NCI-H748 treated with DMSO at 0.1 percent for 48 hours (cell line): ENCODE data around the gene RNF26.

Experiments
- DNase-seq: peaks from one replicate; lab custom pipeline; 2025; lab: John Stamatoyannopoulos, UW

Gene RNF26

DNA sequence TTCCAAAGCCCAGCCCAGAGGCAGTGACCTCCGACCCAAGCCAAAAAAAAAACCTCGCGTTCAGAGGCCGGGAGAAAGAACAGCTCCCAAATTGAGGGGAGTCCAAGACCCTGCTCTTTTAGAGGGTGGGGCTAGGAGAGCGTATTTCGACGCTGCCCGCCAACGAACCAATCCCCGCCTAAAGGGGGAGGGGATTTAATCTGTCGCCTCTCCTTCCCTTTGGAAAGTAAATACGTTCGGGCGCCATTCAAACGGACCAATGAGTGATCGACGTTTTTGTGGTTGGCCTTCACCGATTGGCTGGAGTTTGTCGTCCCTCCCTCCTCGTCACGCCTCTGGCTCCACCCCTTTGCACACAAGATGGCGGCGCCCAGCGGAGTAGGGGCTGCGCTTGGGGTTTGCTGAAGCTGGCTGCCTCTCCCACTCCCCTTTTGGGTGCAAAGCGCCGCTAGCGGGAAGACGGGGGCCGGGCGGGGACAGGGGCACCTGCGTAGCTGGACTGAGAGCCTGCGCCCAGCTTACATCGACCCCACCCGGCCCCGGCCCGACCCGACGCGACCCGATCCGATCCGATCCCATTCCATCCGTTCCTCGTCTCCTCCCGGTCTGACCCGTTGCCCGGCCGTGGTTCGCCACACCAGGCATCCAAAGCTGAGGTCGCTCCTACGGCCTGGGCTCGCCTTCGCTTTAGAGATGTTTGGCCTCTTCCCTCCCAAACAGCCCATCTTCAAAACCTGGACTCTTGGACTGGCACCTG, at the start of gene RNF26:
RNF26 (plus strand) TSS at position 354 of the 757 bp plus-strand sequence. CDS start 596 bp downstream, outside the sequence.
- peak; percentile 89 for DNase-seq

DNA sequence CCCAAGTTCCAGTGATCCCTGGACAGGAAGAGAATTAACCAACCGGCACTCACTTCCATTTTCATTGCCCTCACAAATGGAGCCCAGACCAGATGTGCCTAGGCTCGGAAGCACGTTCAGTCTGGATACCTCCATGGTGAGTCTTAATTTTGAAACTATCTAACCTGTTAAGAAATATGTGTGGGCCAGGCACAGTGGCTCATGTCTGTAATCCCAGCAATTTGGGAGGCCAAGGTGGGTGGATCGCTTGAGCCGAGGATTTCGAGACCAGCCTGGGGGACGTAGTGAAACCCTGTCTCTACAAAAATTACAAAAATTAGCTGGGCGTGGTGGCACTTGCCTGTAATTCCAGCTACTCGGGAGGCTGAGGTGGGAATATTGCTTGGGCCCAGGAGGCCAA, 48.9 kb upstream of the RNF26 start:
- DNase-seq = no peak

DNA sequence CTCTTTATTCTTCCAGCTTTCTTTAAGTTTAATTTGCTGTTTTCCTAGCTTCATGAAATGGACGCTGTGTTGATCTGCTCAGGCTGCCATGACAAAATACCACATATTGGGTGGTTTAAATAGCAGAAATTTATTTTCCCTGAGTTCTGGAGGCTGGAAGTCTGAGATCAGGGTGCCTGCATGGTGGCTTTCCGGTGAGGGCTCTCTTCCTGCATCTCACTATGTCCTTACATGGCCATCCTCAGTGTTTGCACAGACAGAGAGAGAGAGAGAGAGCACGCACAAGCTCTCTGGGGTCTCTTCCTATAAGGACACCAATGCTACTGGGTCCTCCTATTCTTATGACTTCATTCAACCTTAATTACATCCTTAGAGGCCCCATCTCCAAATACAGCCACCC, 46.1 kb upstream of the RNF26 start:
- DNase-seq = no peak

DNA sequence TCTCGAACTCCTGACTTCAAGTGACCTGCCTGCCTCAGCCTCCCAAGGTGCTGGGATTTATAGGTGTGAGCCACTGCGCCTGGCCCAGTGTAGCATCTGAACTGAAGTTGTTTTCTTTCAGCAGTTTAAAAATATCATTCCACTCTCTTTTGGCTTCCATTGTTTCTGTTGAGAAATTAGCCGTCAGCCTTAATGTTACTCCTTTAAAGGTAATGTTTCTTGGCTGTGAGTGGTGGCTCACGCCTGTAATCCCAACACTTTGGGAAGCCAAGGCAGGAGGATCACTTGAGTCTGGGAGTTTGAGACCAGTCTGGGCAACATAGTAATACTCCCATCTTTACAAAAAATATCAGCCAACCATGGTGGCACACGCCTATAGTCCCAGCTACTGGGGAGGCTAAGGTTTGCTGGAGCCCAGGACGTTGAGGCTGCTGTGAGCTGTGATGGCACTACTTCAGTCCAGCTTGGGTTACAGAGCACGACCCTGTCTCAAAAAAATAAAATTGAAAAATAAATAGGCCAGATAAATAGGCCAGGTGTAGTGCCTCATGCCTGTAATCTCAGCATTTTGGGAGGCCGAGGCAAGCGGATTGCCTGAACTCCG, 43.3 kb upstream of the RNF26 start:
- no peak for DNase-seq

GRCh38 chr11:119293461-119293860, 40.9 kb upstream of the RNF26 start:
- no peak for DNase-seq

DNA sequence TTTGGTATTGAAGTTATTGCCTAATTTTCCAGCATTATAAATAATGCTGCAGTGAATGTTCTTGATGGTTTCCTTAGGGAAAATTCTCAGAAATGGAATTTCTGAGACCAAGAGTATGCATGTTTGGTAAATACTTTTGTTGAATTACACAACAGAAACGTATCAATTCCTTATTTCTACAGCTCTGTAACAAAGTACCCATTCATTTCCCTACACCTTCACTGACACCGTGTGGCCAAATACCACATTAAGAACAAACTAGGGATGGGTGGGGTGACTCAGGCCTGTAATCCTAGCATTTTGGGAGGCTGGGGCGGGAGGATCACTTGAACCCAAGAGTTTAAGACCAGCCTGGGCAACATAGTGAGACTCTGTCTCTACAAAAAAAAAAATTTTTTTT, 39.1 kb upstream of the RNF26 start:
- no peak for DNase-seq

GRCh38 chr11:119297938-119298337, 36.4 kb upstream of the RNF26 start:
- DNase-seq = no peak

- DNase-seq = no peak
These were observed 35.6 kb upstream of the RNF26 start for GRCh38 chr11:119298726-119299125.

DNA sequence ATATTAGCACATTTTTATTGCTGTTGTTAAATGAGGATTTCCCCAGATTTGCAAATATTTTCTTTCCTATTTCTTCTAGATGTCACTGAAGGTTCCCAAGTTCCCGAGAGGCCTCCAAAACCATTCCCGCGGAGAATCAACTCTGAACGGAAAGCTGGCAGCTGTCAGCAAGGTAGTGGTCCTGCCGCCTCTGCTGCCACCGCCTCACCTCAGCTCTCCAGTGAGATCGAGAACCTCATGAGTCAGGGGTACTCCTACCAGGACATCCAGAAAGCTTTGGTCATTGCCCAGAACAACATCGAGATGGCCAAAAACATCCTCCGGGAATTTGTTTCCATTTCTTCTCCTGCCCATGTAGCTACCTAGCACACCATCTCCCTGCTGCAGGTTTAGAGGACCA, 34.9 kb upstream of the RNF26 start:
- DNase-seq = no peak

GRCh38 chr11:119300198-119300964, 33.9 kb upstream of the RNF26 start:
- DNase-seq = no peak

DNA sequence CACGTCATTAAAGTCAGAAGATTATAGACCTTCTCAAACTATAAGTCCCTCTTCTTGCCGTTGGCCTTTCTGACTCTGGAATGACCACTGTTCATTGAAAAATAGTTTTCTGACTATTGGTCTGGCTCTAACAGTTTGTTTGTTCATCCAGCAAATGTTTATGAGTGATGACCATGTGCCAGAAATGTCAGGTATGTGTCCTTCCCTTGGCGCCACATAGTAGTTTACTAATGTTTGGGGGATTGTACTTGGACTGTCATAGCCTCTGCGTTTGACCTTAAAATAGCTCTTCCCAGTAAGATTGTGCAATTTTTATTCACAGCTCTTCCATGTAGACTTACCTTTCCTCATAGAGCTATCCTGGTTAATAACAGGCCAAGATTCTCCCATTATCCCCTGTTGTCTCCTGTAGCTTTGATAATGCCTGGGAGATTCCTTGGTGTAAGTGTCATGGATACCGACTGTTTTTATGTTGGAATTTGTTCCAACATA, 31.1 kb upstream of the RNF26 start:
- no peak for DNase-seq

- no peak for DNase-seq
These were observed 28.6 kb upstream of the RNF26 start for GRCh38 chr11:119305556-119306372.

DNA sequence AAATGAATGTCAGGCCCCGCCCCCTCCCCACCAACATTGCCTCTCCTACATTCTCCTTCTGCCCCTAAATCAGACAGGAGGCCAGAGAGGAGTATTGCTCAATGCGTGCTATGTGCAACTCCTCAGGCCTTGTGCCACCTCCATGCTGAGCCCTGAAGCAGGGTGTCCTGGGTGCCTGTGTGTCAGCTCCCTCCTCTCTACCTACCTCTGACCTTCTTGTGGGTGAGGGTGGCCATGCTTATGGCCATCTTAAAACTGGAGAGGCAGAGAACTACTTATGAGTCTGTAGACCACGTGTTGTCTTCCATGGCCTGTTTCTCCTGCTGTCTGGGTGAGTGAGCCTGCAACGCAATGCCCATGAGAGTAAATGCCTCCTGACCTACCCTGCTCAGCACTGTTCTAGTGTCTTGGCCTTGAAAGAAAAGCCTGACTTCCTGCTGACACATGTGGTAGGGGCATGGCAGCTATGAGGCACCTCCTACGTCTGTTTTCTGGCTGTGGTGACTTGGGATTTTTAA, 27.9 kb upstream of the RNF26 start:
- DNase-seq = no peak

DNA sequence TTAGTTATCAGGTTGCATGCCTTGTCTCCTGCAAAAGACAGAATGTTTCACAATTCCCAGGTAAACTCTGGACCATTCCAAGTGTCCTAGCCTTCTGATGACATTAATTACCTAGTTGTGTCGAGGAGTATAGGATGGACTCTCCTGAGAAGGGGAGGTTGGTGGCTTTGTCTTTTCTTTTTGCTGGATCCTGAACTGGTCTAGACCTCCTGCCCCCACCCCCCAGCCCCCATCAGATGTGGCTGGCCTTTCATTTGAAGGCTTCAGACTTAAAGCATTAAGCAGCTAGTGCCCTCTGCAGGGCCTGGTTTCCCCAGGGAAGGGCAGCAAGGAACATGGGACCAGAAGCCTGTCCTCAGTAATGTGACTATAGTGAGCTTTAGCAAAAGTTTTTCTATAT, 27.1 kb upstream of the RNF26 start:
- no peak for DNase-seq

DNA sequence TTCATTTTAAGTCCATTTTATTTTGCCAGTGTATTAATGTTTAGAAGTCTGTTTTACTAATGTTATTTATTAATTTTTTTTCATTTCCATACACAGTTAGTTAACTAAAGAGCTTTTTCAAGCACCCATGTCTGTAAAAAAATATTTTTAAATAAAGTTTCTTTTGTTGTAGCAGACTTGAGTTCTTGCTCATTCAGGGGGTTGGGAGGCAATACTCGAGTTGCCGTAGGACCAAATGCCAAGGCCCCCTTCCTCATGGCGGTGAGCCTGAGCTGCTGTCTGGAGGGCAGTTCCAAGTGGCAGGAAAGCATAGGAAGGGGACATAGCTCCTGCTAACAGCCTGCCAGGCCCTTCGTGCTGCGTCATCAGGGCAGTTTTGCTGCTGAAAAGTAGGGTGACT, 26.4 kb upstream of the RNF26 start:
- no peak for DNase-seq

- DNase-seq = no peak
These were observed 24.9 kb upstream of the RNF26 start for GRCh38 chr11:119309411-119309810.

DNA sequence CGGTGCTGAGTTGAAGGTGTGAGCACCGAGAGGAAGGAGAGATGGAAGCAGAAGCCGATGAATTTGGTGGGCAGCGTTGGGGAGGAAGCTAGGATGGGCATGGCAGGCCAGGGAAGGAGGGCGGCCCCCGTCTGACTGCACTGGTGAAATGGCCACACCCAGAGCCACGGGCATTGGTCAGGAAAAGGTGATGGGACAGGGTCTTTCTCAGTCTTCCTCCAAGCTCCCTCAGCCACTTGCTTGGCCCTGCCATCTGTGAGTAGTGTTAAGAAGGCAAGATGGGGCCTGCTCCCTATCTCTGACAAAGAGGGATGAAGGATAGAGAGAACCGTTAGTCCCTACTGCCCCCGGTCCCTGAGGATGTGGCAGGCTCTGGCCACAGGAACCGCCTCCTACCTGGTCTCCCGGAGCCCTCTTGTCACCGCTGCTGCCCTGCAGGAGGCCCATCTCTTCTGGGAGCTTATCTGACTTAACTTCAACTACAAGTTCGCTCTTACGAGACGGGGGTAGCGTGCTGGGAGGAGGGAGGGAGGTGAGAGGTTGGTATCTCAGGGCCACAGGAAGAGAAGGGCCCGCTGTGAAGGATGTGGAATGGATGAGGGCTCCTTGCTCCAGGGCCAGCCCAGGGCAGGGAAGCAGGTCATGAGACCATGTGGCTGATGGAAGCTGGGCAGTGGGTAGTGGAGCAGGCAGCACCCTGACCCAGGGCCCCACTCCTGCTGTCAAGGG, 24.2 kb upstream of the RNF26 start:
- no peak for DNase-seq

DNA sequence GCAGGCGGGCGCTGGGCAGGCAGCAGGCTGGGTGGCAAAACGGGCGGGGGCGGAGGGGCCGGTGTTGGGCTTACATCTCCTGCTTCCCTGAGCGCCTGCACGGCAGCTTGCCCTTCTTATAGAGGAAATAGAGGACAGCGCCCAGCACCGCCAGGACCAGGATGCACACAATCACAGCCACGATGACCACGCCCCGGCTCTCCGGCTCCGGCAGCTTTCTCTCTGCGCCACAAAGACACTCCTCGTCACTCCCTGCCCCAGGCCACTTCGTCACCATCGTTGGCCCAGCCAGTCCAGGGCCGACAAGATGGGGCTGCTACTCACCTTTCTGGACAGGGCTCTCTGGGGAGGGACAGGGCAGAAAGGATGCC, 23.7 kb upstream of the RNF26 start:
- DNase-seq = no peak

GRCh38 chr11:119314726-119315125, 19.6 kb upstream of the RNF26 start:
- DNase-seq = no peak

DNA sequence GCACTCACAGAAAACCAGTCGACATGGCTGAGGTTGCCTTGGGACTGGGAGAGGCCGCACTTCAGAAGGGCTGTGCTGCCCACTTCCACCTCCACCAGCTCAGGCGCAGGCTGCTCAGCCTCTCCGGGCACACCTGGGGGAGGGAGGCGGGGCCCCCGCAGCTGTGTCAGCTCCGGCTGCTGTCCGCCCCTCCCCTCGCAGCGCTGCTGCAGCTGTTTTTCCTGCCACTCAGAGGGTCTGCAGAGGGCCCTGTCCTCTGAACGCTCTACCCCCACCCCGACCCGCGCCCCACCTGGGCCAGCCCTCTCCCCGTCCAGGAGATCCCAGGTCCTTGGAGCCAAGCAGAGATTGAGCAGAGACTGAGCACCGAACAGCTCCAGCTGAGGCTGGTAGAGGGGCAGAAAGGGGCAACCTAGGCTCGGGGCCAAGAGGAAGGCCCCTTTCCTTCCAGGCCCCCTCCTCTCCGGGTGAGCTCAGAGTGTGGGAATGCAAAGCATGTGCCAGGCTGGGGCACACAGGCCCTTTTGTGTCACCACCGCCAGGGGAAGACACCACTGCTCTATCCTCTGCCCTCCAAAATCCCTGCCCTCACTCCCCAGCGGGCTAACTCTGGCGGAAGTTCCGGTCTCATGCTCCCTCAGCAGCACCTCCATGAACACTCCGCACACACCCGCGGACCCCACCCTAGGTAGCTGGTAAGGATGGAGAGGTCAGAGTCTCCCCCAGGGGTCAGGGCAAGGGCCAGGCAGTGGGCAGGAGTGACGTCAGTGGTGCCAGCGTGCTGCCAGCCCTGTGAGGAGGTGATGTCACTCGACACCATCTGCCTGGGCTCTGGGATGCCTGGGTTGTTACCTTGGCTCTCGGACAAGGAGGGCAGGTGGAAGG, 19.0 kb upstream of the RNF26 start:
- DNase-seq = no peak
